GM12878 (cell line): Measurements from ENCODE around the gene DTNBP1. TPM values are rescaled to one million over a fixed set of nuclear protein-coding genes. Genes with fewer than 3 reads are reported as not detected.

Source experiments
- ATAC-seq: fragments of 200-7000 bp; cut with Tn5 transposase; 3 replicates; pipeline ENCODE4 v1.9.1; 2020; ENCODE audit warnings: mild to moderate bottlenecking, moderate library complexity
- BruUV-seq: library from RNA; stranded (reverse); fragments of 400-500 nt; replicated peaks from 2 replicates; lab custom pipeline; 2021; lab: Mats Ljungman, UMichigan
- CTCF ChIA-PET: fragments of 300-600 bp; sonication (Branson Sonifier 250); formaldehyde crosslinking; extraction: SDS; loops from one replicate; lab custom pipeline; 2021; ENCODE audit warnings: inconsistent platforms; lab: Yijun Ruan, JAX
- POLR2A ChIA-PET: fragments of 350-600 bp; formaldehyde crosslinking; extraction: SDS; loops from one replicate; lab custom pipeline; 2021; ENCODE audit warnings: inconsistent platforms; lab: Charles Lee
- RAD21 ChIA-PET: fragments of 300-600 bp; sonication (Branson Sonifier 250); formaldehyde crosslinking; loops from one replicate; lab custom pipeline; 2023; ENCODE audit warnings: antibody characterized with exemption; ENCODE audit not compliant: unreplicated experiment; lab: Charles Lee
- SMC1A ChIA-PET: fragments of 300-600 bp; sonication (Branson Sonifier 250); formaldehyde crosslinking; loops from one replicate; lab custom pipeline; 2023; ENCODE audit not compliant: unreplicated experiment, uncharacterized antibody; lab: Charles Lee
- DNase-seq: peaks from one replicate; pipeline ENCODE4 v3.0.0-alpha.2; 2011; ENCODE audit warnings: low read depth, low spot score
- FAIRE-seq: peaks from 3 replicates; lab custom pipeline; 2011; peaks lifted over from hg19 to GRCh38; lab: Jason Lieb, UNC
- H2AFZ ChIP-seq: 2 replicates; pipeline ENCODE4 v1.6.0; 2011; ENCODE audit warnings: low read depth, low read length, control low read depth; ENCODE audit not compliant: control insufficient read depth
- H3K27ac ChIP-seq: 2 replicates; pipeline ENCODE4 v1.5.1; 2011; ENCODE audit warnings: control low read depth; ENCODE audit not compliant: control insufficient read depth, insufficient read depth
- H3K27me3 ChIP-seq, 2 experiments: replicated peaks in 1 of 2; 2 replicates each; pipeline versions ENCODE4 v1.6.0 to v1.6.1; 2011; ENCODE audit warnings: low read length in 1 of 2; ENCODE audit not compliant: control insufficient read depth in 2 of 2, insufficient read depth in 2 of 2
- H3K36me3 ChIP-seq, 2 experiments: 2 replicates each; pipeline ENCODE4 v1.5.1; 2011; ENCODE audit warnings: low read length in 1 of 2; ENCODE audit not compliant: control insufficient read depth in 2 of 2, insufficient read depth in 2 of 2
- H3K4me1 ChIP-seq: 2 replicates; pipeline ENCODE4 v1.6.1; 2011; ENCODE audit warnings: mild to moderate bottlenecking, low read length, moderate library complexity, mixed read lengths; ENCODE audit not compliant: control insufficient read depth, insufficient read depth
- H3K4me2 ChIP-seq: 2 replicates; pipeline ENCODE4 v1.6.0; 2011; ENCODE audit warnings: control low read depth; ENCODE audit not compliant: control insufficient read depth, insufficient read depth
- H3K4me3 ChIP-seq: fragments of 200-600 bp; sonication (generic); 2 replicates; pipeline ENCODE4 v1.5.1; 2016
- H3K79me2 ChIP-seq: 2 replicates; pipeline ENCODE4 v1.6.0; 2011; ENCODE audit warnings: low read length; ENCODE audit not compliant: control insufficient read depth, insufficient read depth
- H3K9ac ChIP-seq: 2 replicates; pipeline ENCODE4 v1.8.0; 2011; ENCODE audit warnings: low read length, control low read depth, mixed read lengths; ENCODE audit not compliant: control insufficient read depth, insufficient read depth
- H3K9me3 ChIP-seq: replicated peaks from 3 replicates; pipeline ENCODE4 v1.5.1; 2011; ENCODE audit warnings: mild to moderate bottlenecking, low read length; ENCODE audit not compliant: control insufficient read depth, insufficient read depth
- H4K20me1 ChIP-seq: 2 replicates; pipeline ENCODE4 v1.6.0; 2011; ENCODE audit not compliant: control insufficient read depth, insufficient read depth
- BHLHE40 ChIP-seq, 2 experiments: fragments of 450-650 bp in 1 of 2; IDR thresholded peaks; 2 replicates each; pipeline ENCODE4 v1.6.1; 2011 to 2017; ENCODE audit warnings: low read depth in 2 of 2, borderline replicate concordance in 1 of 2, improper control_type of control experiment in 1 of 2, low read length in 1 of 2, mild to moderate bottlenecking in 1 of 2
- E2F4 ChIP-seq: IDR thresholded peaks from 2 replicates; pipeline ENCODE4 v1.6.1; 2012; ENCODE audit warnings: low read depth, low read length, improper control_type of control experiment
- MLLT1 ChIP-seq: fragments of 450-650 bp; IDR thresholded peaks from 2 replicates; pipeline ENCODE4 v1.6.1; 2016; ENCODE audit warnings: mild to moderate bottlenecking
- MTA2 ChIP-seq: fragments of 450-650 bp; IDR thresholded peaks from 2 replicates; pipeline ENCODE4 v1.6.1; 2016; ENCODE audit warnings: low read depth, mild to moderate bottlenecking, moderate library complexity
- MYB ChIP-seq: fragments of 150-350 bp; IDR thresholded peaks from 2 replicates; pipeline ENCODE4 v1.6.1; 2014; ENCODE audit warnings: mild to moderate bottlenecking, low read depth, low read length, borderline replicate concordance
- NFYA ChIP-seq: IDR thresholded peaks from 2 replicates; pipeline ENCODE4 v1.6.1; 2011; ENCODE audit warnings: low read depth, mild to moderate bottlenecking, low read length, improper control_type of control experiment, borderline replicate concordance
- NR2C1 ChIP-seq: fragments of 450-650 bp; IDR thresholded peaks from 2 replicates; pipeline ENCODE4 v1.6.1; 2017; ENCODE audit warnings: antibody characterized with exemption, mild to moderate bottlenecking, moderate library complexity
- NR2C2 ChIP-seq: IDR thresholded peaks from 2 replicates; pipeline ENCODE4 v1.6.1; 2011; ENCODE audit warnings: borderline replicate concordance, low read depth; ENCODE audit not compliant: control insufficient read depth, insufficient read length
- SMAD5 ChIP-seq: IDR thresholded peaks from 2 replicates; pipeline ENCODE4 v1.6.1; 2016; ENCODE audit warnings: antibody characterized with exemption, low read depth
- YY1 ChIP-seq: IDR thresholded peaks from 2 replicates; pipeline ENCODE4 v1.6.1; 2011; ENCODE audit warnings: low read depth, mild to moderate bottlenecking, low read length
- ZNF24 ChIP-seq: fragments of 450-650 bp; IDR thresholded peaks from 2 replicates; pipeline ENCODE4 v1.6.1; 2017; ENCODE audit warnings: antibody characterized with exemption, mild to moderate bottlenecking
- WGBS: methylation state at CpG from one replicate; pipeline ENCODE4 v1.1.6; 2016; ENCODE audit warnings: low lambda C conversion rate; ENCODE audit not compliant: insufficient replicate concordance, insufficient coverage; ENCODE audit errors: missing lambda C conversion rate; 5-methylcytosine and 5-hydroxymethylcytosine counted together
- in situ Hi-C: fragments of 300-500 bp; cut with MboI; formaldehyde crosslinking; loops from 9 replicates; pipeline ENCODE4 v1.14.3; 2018; ENCODE audit warnings: mixed read lengths
- intact Hi-C: fragments of 100-400 bp; cut with micrococcal nuclease; formaldehyde crosslinking; loops from one replicate; pipeline ENCODE4 v1.14.2; 2022; ENCODE audit not compliant: unreplicated experiment
- polyA plus RNA-seq, 11 experiments: library from polyadenylated mRNA; depleted of rRNA in 4 of 11; unstranded in 6 of 11; stranded (reverse) in 5 of 11; fragments of >200 nt; fragmentation: Nextera tagmentation in 4 of 11; fragmentation: Illumina TruSeq in 1 of 11; extraction: Ambion mirVana in 4 of 11; extraction: Trizol in 1 of 11; gene quantifications; 1 replicate in 1 of 11; 2 replicates in 10 of 11; pipeline versions ENCODE4 v1.2.1 to v1.2.3, GENCODE V29; 2011 to 2016; ENCODE audit warnings: inconsistent platforms in 2 of 11, missing spikeins in 2 of 11, low read depth in 1 of 11
- total RNA-seq, 4 experiments: library from RNA; depleted of rRNA in 3 of 4; stranded (reverse); fragments of >200 nt in 3 of 4; fragmentation: Illumina TruSeq in 1 of 4; extraction: Trizol in 1 of 4; gene quantifications; 2 replicates each; pipeline versions ENCODE4 v1.2.1 to v1.2.3, GENCODE V29; 2013 to 2021

DTNBP1 gene
- total and polyA plus RNA-seq, 10 of the 15 experiments (the other 5 are each of a cell fraction or from before 2014, with no cell fraction given) = 7.1 to 40.3 (median 20.1) TPM

DNA sequence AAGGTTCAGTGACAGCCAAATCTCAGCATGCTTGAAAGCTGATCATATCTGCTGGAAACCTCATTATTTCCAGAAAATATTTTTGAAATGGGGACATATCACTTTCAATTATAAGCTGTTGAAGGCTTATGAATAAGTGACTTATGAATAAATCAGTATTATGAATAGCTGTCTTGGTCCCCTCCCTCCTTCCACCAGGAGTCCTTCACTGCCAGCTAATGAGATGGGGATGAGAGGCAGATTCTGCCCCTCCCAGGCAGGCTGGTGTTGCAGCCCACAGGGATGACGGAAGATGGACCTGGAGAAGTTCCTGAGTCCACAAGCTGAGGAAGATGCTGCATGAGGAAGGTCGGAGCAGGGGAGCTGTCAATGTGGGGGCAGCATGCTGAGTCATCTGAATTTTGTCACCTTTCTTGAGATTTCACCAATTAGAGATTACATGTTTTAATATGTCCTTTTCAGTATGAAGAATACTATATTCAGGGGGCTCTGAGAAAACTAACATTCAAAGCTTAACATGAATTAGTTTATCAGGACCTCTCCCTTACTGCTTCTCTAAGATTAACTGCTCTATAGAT lies 112.2 kb downstream of the DTNBP1 start:
- RAD21 ChIA-PET = interaction anchor here (0.5 to 1.2 kb wide), 5 partner anchors 70 to 655 kb away, joined by 3 read pairs; no protein-coding TSS in a partner anchor

More for the DNA sequence above, 112.2 kb downstream of the DTNBP1 start:
- ChIA-PET CTCF (interaction anchor here (0.7 to 2.1 kb wide), 9 partner anchors 20 to 659 kb away, joined by 3 to 6 read pairs (median 3); no protein-coding TSS in a partner anchor), POLR2A (interaction anchor here (0.6 kb wide), 1 partner anchor 112 kb away, joined by 5 read pairs; no protein-coding TSS in a partner anchor), SMC1A (interaction anchor here (0.8 to 3.2 kb wide), 8 partner anchors 9 to 72 kb away, joined by 3 to 13 read pairs (median 4); no protein-coding TSS in a partner anchor)
- WGBS = 94% methylated on average over 2 of the region's 2 CpGs
- TF ChIP-seq BHLHE40 (IDR thresholded peaks at IDR 0.05; ENCODE audit: borderline replicate concordance in 1 of 2, low read depth in 2 of 2, low read length in 1 of 2) (no peak), NFYA (no peak), MLLT1 (no peak), NR2C1 (no peak), E2F4 (no peak), SMAD5 (no peak), MTA2 (no peak), MYB (no peak), NR2C2 (no peak), ZNF24 (no peak), YY1 (no peak)
- H3K27me3 ChIP-seq = no peaks in the 10 kb centered on the region
- H3K4me1 ChIP-seq = peaks cover 7% of the 10 kb centered on the region
- peaks cover 0 to 3% of the 10 kb centered on the region in 2 experiments; a peak in 3 of 4 replicates for H3K36me3 ChIP-seq
- H4K20me1 ChIP-seq = no peaks in the 10 kb centered on the region
- BruUV-seq = no TSS peak
- H3K4me2 ChIP-seq = no peak overlapping the region
- H3K9me3 ChIP-seq = no peaks in the 10 kb centered on the region
- in situ Hi-C loops = no loop called here
- FAIRE-seq (no peak), ATAC-seq (no peak), DNase-seq (no peak)
- H3K9ac ChIP-seq = no peak overlapping the region
- intact Hi-C loops = no loop called here
- no peaks in the 10 kb centered on the region; the same call in 1 of the 2 replicates for H3K79me2 ChIP-seq
- no peak overlapping the region for H3K27ac ChIP-seq
- no peak overlapping the region for H2AFZ ChIP-seq
- H3K4me3 ChIP-seq = no peak overlapping the region
